ENCODE results near the gene CDK2AP2.

DNA sequence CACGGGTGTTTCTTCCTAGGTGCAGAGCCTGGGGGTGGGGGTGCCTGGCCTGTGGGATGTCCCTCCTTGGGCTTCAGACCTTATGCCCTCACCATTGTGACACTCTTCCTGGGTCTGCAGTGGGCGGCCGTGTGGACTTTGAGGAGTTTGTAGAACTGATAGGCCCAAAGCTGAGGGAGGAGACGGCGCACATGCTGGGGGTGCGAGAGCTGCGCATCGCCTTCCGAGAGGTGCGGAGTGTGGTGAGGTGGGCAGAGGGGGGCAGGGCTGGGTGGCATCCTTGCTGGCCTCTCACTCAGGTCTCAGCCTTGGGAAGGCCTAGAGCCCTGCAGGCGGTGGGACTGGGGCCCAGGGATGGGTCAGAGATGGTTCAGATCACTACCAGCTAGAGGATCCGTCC is 50.5 kb downstream of the CDK2AP2 start:
- TF ChIP-seq CTCF (IDR thresholded peaks at IDR 0.05) (no peak), POLR2A (IDR thresholded peaks at IDR 0.05) (no peak)

Measured in prostate gland (tissue), 2 donors.